BLaER1 treated with 17β-estradiol and CSF1 and Interleukin-3, amounts not matched to agents 10 nM and 100 nM (cell line): ENCODE results near the gene CCDC195.

ENCODE experiments used
- H3K27ac ChIP-seq, 11 experiments: shearing (Covaris generic); formaldehyde crosslinking; 2 replicates each; pipeline ENCODE4 v1.8.1; 2022
- H3K27me3 ChIP-seq, 11 experiments: shearing (Covaris generic); formaldehyde crosslinking; 2 replicates each; pipeline ENCODE4 v1.8.1; 2022
- H3K36me3 ChIP-seq, 11 experiments: shearing (Covaris generic); formaldehyde crosslinking; 2 replicates each; pipeline ENCODE4 v1.8.1; 2022
- H3K4me1 ChIP-seq, 10 experiments: shearing (Covaris generic); formaldehyde crosslinking; 2 replicates each; pipeline ENCODE4 v1.8.1; 2022
- H3K4me2 ChIP-seq, 11 experiments: shearing (Covaris generic); formaldehyde crosslinking; 2 replicates each; pipeline ENCODE4 v1.8.1; 2022
- H3K4me3 ChIP-seq, 10 experiments: shearing (Covaris generic); formaldehyde crosslinking; 2 replicates each; pipeline ENCODE4 v1.8.1; 2022
- H3K9ac ChIP-seq, 11 experiments: shearing (Covaris generic); formaldehyde crosslinking; 2 replicates each; pipeline ENCODE4 v1.8.1; 2022
- H3K9me3 ChIP-seq, 11 experiments: shearing (Covaris generic); formaldehyde crosslinking; replicated peaks in 1 of 11; 2 replicates each; pipeline ENCODE4 v1.8.1; 2022
- H4K20me1 ChIP-seq, 11 experiments: shearing (Covaris generic); formaldehyde crosslinking; 2 replicates each; pipeline ENCODE4 v1.8.1; 2022
- Cebpa-rat ChIP-seq, 11 experiments: shearing (Covaris generic); IDR thresholded peaks; 2 replicates each; pipeline ENCODE4 v1.8.1; 2022

The CCDC195 gene, protein sequence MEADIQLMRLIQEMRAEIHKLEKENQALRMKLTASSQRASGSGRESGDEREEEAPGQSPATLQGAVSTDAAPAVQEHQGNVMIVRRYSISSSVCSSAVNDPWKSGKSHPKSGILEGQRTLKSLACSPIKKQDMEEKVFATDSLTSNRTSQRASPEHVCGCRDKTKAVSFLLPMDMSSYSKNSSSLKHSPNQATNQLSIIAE

DNA sequence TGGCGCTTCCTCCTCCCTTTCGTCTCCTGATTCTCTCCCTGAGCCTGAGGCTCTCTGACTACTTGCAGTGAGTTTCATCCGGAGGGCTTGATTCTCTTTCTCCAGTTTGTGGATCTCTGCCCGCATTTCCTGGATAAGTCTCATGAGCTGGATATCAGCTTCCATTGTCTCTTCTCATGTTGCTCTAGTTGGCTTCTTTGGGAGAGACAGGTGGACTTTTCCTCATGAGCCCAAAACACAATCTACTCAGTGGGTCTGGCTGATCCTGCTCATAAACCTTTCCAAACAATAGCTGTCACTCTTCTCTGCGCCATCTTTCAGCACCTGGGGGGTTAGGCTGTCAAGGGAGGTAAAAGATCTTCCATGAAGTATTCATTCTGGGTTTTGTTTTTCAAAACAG, at the start of gene CCDC195:
CCDC195 (minus strand) TSS at position 165 of the 400 bp plus-strand sequence; CDS start at position 165, 0 bp downstream.
- Histone ChIP-seq H3K27ac (no peak within 1 kb of the TSS), H3K9me3 (peaks cover 0 to 16% (median 12%) of the 10 kb centered on the region in 11 experiments; a peak in 13 of 22 replicates), H3K4me2 (no peak within 1 kb of the TSS), H4K20me1 (no peaks in the 10 kb centered on the region), H3K9ac (no peak within 1 kb of the TSS), H3K36me3 (no peaks in the 10 kb centered on the region), H3K4me1 (peaks cover 0 to 7% (median 0%) of the 10 kb centered on the region in 10 experiments; a peak in 1 of 20 replicates), H3K27me3 (no peaks in the 10 kb centered on the region), H3K4me3 (no peak within 1 kb of the TSS)
- no peak for TF ChIP-seq Cebpa-rat (IDR thresholded peaks at IDR 0.05)

DNA sequence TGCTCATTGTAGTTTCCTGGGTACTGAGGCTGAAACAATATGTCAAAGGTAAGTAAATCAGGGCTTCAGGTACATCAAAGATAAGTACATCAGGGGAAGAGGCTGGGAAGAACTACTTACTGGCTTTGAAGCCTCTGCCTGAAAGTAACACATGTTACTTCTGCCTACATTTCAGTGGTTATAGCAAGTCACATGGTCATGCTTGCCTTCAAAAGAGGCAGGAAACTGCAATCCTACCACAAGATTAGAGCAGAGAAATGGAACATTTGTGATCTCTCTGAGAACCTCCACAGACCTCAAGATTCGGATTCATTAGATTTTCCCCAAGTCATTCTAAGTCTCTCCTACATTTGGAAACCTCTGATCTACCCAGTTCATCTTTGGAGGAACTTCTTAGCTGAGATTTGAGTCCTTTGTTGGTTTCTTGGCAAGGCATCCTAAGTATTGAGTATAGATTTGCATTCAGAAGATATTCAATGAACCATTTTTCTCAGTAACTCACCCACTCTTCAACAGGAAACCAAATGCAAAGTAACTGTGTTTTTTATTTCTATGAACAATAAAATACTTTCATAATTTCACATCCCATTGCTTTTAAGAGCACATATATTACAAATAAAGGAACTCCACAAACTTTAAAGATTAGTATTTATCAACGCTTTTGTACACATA, 48.5 kb upstream of the CCDC195 start:
- peak overlapping the region in 3 of 11 experiments; percentile 24 to 48 (median 33); a peak in 5 of 22 replicates for H3K4me2 ChIP-seq
- H4K20me1 ChIP-seq, result peaks cover 0 to 1% (median 0%) of the 10 kb centered on the region in 11 experiments; a peak in 1 of 22 replicates
- TF ChIP-seq Cebpa-rat (IDR thresholded peaks at IDR 0.05), result no peak

DNA sequence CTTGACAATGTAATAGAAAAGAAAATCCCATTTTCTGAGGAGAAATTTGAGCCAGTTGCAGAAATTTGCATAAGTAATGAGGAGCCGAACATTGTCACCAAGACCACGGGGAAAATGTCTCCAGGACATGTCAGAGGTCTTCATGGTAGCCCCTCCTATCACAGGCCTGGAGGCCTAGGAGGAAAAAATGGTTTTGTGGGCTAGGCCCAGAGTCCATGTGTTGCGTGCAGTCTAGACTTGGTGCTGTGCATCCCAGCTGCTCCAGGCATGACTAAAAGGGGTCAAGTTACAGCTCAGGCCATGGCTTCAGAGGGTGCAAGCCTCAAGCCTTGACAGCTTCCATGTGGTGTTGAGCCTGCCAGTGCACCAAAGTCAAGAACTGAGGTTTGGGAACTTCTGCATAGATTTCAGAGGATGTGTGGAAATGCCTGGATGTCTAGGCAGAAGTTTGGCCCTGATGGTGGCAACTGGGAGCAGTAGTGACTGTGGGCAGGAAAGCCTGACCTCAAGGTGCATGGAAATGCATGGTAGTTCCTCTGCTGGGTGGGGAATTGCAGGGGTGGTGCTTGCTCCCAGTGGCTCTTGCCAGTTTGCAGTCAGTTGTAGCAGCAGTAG, 41.9 kb upstream of the CCDC195 start:
- Histone ChIP-seq H3K4me1 (peaks cover 0 to 10% (median 3%) of the 10 kb centered on the region in 10 experiments; a peak in 9 of 20 replicates), H3K36me3 (peaks cover 54 to 65% (median 56%) of the 10 kb centered on the region in 11 experiments)
- TF ChIP-seq Cebpa-rat (IDR thresholded peaks at IDR 0.05), result no peak

More for the DNA sequence above, 48.5 kb upstream of the CCDC195 start:
- Histone ChIP-seq H3K9ac (no peak overlapping the region), H3K27ac (peak overlapping the region in 6 of 11 experiments; percentile 4 to 51 (median 20); a peak in 4 of 22 replicates), H3K36me3 (peaks cover 98 to 100% (median 99%) of the 10 kb centered on the region in 11 experiments), H3K27me3 (no peaks in the 10 kb centered on the region), H3K9me3 (peaks cover 22 to 78% (median 55%) of the 10 kb centered on the region in 11 experiments), H3K4me3 (no peak overlapping the region), H3K4me1 (peaks cover 0 to 22% (median 12%) of the 10 kb centered on the region in 10 experiments; a peak in 16 of 20 replicates)

DNA sequence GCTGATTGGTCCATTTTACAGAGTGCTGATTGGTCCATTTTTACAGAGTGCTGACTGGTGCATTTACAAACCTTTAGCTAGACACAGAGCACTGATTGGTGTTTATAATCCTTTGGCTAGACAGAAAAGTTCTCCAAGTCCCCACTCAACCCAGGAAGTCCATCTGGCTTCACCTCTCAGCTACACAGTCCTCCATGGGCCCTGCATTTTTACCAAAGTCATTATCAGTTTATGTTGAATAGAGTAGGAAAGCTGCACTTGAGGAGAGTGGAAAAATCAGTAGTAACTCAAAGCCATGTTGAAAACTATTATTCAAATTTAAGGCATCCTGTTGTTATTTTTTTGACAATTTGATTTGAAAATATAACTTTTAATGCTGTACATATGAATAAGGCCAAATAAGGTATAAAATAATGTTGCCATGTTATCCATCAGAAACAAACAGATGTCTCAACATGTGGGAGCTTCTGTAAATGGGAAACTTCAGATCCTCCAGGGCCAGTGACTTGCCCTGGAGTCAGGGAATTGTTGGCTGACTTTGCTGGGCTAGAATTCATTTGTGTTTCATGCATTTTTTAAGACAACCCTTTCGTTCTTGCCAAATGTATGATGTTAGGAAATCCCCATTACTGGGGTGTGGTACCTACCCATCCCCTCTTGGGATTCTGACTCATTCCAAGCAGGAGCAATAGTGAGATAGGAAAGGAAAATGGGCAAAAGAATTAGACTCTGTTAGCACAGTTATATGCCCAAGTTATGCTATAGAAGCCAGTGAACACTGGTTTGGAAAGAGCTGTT, 37.8 kb upstream of the CCDC195 start:
- peak overlapping the region in 1 of 11 experiments; percentile 16; a peak in 1 of 22 replicates for H3K27ac ChIP-seq

More for the DNA sequence above, 41.9 kb upstream of the CCDC195 start:
- Histone ChIP-seq H3K9me3 (peaks cover 52 to 80% (median 63%) of the 10 kb centered on the region in 11 experiments), H3K9ac (no peak overlapping the region), H3K4me2 (no peak overlapping the region), H3K27me3 (no peaks in the 10 kb centered on the region), H4K20me1 (no peaks in the 10 kb centered on the region), H3K27ac (no peak overlapping the region), H3K4me3 (peak overlapping the region in 6 of 10 experiments; percentile 9 to 33 (median 26); a peak in 5 of 20 replicates)

DNA sequence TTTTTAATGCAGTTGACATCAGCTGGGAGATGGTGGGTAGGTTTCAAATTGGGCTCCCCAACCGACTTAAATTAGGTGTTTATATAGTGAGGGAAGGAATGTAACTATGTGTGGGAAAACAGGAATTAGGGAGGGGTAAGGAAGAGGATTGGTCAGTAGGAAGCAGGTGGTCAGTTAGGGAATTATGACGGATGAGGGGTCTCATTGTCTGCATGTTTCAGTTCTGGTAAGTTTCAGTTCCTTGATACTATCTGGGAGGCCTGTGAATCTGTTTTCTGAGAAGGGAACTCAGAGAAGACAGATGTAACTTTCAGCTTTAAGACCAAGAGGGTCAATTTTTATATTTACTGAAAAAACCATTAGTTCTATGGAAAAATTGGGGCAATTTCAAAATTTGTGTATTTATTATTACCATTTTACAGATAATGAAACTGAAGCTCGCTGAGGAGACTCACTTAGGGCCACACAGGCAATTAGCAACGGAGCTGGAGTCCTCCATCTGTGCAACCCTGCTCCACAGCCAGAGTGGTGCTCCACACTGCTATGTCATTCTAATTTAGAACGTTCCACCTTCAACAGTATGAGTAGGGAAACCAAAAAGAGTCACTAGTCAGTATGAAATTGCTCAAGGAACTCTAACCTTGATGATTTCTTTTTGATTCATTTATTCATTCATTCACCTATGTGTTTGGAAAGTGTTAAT, 36.0 kb upstream of the CCDC195 start:
- H3K36me3 ChIP-seq, result peaks cover 0 to 6% (median 0%) of the 10 kb centered on the region in 11 experiments; a peak in 5 of 22 replicates
- peak overlapping the region in 8 of 11 experiments; percentile 6 to 56 (median 40); a peak in 15 of 22 replicates for H3K4me2 ChIP-seq

More for the DNA sequence above, 37.8 kb upstream of the CCDC195 start:
- peak overlapping the region in 4 of 11 experiments; percentile 2 to 31 (median 10); a peak in 5 of 22 replicates for H3K4me2 ChIP-seq
- no peak overlapping the region for H3K4me3 ChIP-seq
- no peak overlapping the region; a peak in 1 of 22 replicates for H3K9ac ChIP-seq
- peaks cover 26 to 44% (median 31%) of the 10 kb centered on the region in 11 experiments for H3K9me3 ChIP-seq
- H3K4me1 ChIP-seq, result peaks cover 0 to 23% (median 15%) of the 10 kb centered on the region in 10 experiments; a peak in 16 of 20 replicates
- peaks cover 13 to 24% (median 15%) of the 10 kb centered on the region in 11 experiments for H3K36me3 ChIP-seq
- H3K27me3 ChIP-seq, result no peaks in the 10 kb centered on the region
- no peak for TF ChIP-seq Cebpa-rat (IDR thresholded peaks at IDR 0.05)
- no peaks in the 10 kb centered on the region for H4K20me1 ChIP-seq

DNA sequence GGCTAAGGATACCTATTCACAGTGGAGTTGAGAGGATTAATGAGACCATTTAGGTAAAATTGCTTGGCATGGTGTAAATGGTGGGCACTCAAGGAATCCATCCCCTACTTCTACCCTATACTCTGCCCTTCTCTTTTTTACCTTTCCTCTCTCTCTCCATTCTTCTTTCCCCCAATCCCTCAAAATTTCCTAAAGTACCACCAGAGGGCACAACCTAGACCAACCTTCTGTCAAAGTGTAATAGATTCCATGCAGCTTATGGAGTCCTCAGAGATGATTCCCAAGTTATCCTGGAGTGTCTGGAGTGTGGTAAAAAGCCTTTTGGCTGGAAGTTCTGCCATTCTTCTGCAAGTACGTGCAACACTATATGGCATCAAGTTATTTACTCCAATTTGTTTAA, 33.0 kb upstream of the CCDC195 start:
- no peak overlapping the region for H3K9ac ChIP-seq
- H3K27ac ChIP-seq, result 0 out of 22 replicates have a peak overlapping the region, but pooled peaks of 1 of the 11 experiments have one; percentile 23
- TF ChIP-seq Cebpa-rat (IDR thresholded peaks at IDR 0.05), result no peak
- no peaks in the 10 kb centered on the region for H4K20me1 ChIP-seq
- no peak overlapping the region for H3K4me3 ChIP-seq
- H3K36me3 ChIP-seq, result no peaks in the 10 kb centered on the region
- H3K4me2 ChIP-seq, result no peak overlapping the region
- H3K27me3 ChIP-seq, result no peaks in the 10 kb centered on the region
- H3K4me1 ChIP-seq, result peaks cover 0 to 16% (median 13%) of the 10 kb centered on the region in 10 experiments; a peak in 16 of 20 replicates
- peaks cover 0 to 25% (median 8%) of the 10 kb centered on the region in 11 experiments; a peak in 16 of 22 replicates for H3K9me3 ChIP-seq

More for the DNA sequence above, 36.0 kb upstream of the CCDC195 start:
- no peaks in the 10 kb centered on the region for H3K27me3 ChIP-seq
- H3K9me3 ChIP-seq, result peaks cover 8 to 26% (median 13%) of the 10 kb centered on the region in 11 experiments; a peak in 21 of 22 replicates
- no peak overlapping the region for H3K4me3 ChIP-seq
- no peak for TF ChIP-seq Cebpa-rat (IDR thresholded peaks at IDR 0.05)
- no peak overlapping the region for H3K9ac ChIP-seq
- peak overlapping the region in 7 of 11 experiments; percentile 12 to 48 (median 39); a peak in 10 of 22 replicates for H3K27ac ChIP-seq
- no peaks in the 10 kb centered on the region for H4K20me1 ChIP-seq
- H3K4me1 ChIP-seq, result peaks cover 0 to 23% (median 15%) of the 10 kb centered on the region in 10 experiments; a peak in 16 of 20 replicates

DNA sequence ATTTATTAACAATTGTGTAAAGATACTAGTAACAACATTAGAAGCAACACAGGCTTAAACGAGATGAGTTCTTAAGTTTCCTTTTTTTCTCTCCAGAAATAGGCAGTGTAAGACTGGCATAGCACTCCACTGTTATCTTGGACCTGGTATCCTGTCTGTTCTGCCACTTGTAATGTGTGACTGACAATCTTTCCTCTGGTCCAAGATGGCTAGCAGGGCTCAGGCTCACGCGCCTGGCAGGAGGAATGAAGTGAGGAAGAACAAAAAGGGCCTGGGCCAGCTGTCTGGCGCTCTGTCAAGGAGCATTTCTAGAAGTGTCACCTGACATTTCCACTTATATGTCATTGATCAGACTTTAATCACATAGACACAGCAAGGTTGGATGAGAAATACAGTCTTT, 31.6 kb upstream of the CCDC195 start:
- H3K9ac ChIP-seq, result no peak overlapping the region
- H3K4me1 ChIP-seq, result peaks cover 9 to 26% (median 20%) of the 10 kb centered on the region in 10 experiments
- no peak for TF ChIP-seq Cebpa-rat (IDR thresholded peaks at IDR 0.05)
- peak overlapping the region in 4 of 11 experiments; percentile 9 to 48 (median 18); a peak in 6 of 22 replicates for H3K27ac ChIP-seq
- peaks cover 6 to 30% (median 16%) of the 10 kb centered on the region in 11 experiments; a peak in 21 of 22 replicates for H3K9me3 ChIP-seq
- H3K4me2 ChIP-seq, result no peak overlapping the region
- peaks cover 0 to 9% (median 0%) of the 10 kb centered on the region in 11 experiments; a peak in 3 of 22 replicates for H3K36me3 ChIP-seq
- H3K4me3 ChIP-seq, result no peak overlapping the region
- H3K27me3 ChIP-seq, result no peaks in the 10 kb centered on the region
- no peaks in the 10 kb centered on the region for H4K20me1 ChIP-seq
